HCT116 (cell line): ENCODE results near the gene U2AF1L4. TPM values are rescaled to one million over a fixed set of nuclear protein-coding genes. Genes with fewer than 3 reads are reported as not detected.

Experiments used
- ATAC-seq: fragments of 200-7000 bp; cut with Tn5 transposase; 2 replicates; pipeline ENCODE4 v1.9.1; 2020; ENCODE audit warnings: mild to moderate bottlenecking, moderate library complexity
- BruUV-seq: library from RNA; stranded (reverse); fragments of 400-500 nt; replicated peaks from 2 replicates; lab custom pipeline; 2021; lab: Mats Ljungman, UMichigan
- CTCF ChIA-PET: fragments of 300-600 bp; sonication (Branson Sonifier 250); formaldehyde crosslinking; loops from one replicate; lab custom pipeline; 2021; ENCODE audit warnings: antibody characterized with exemption; lab: Charles Lee
- POLR2A ChIA-PET: fragments of 300-600, 350-600 bp; sonication (Branson Sonifier 250); formaldehyde crosslinking; loops from one replicate; lab custom pipeline; 2021; ENCODE audit warnings: antibody characterized with exemption; lab: Charles Lee
- RAD21 ChIA-PET, 2 experiments: fragments of 300-600 bp; sonication (Branson Sonifier 250); formaldehyde crosslinking; loops; one replicate each; lab custom pipeline; 2023; ENCODE audit warnings: low total read pairs in 2 of 2; ENCODE audit not compliant: uncharacterized antibody in 2 of 2, unreplicated experiment in 2 of 2, low non-redundant PET in 1 of 2; lab: Charles Lee
- DNase-seq: peaks from one replicate; pipeline ENCODE4 v3.0.0-alpha.2; 2010; ENCODE audit warnings: low read depth, low spot score
- H2AFZ ChIP-seq: fragments of 200-600 bp; shearing (Covaris generic), sonication (generic); 2 replicates; pipeline ENCODE4 v1.6.1; 2017; ENCODE audit warnings: low read depth, mixed run types, mixed read lengths, antibody characterized with exemption, low read length; ENCODE audit not compliant: poor library complexity, severe bottlenecking
- H3K27ac ChIP-seq: 2 replicates; pipeline ENCODE4 v1.5.1; 2012; ENCODE audit warnings: low read depth, low read length
- H3K27me3 ChIP-seq: fragments of 200-600 bp; sonication (generic); 2 replicates; pipeline ENCODE4 v1.6.1; 2016; ENCODE audit warnings: mixed run types, low read length, mixed read lengths; ENCODE audit not compliant: insufficient read depth
- H3K36me3 ChIP-seq, 2 experiments: fragments of 200-500 bp in 1 of 2; fragments of 200-600 bp in 1 of 2; sonication (Bioruptor generic) in 1 of 2; sonication (generic) in 1 of 2; 2 replicates each; pipeline versions ENCODE4 v1.5.1 to v1.6.1; 2014 to 2016; ENCODE audit warnings: low read length in 2 of 2, inconsistent platforms in 1 of 2, mixed read lengths in 1 of 2, mixed run types in 1 of 2; ENCODE audit not compliant: insufficient read depth in 2 of 2, control insufficient read depth in 1 of 2
- H3K4me1 ChIP-seq, 2 experiments: fragments of 200-600 bp in 1 of 2; sonication (generic) in 1 of 2; 2 replicates each; pipeline versions ENCODE4 v1.5.1 to v1.6.1; 2012 to 2017; ENCODE audit warnings: low read length in 2 of 2, inconsistent platforms in 1 of 2, mild to moderate bottlenecking in 1 of 2, mixed read lengths in 1 of 2, mixed run types in 1 of 2, moderate library complexity in 1 of 2; ENCODE audit not compliant: insufficient read depth in 2 of 2, control insufficient read depth in 1 of 2
- H3K4me2 ChIP-seq: fragments of 200-600 bp; sonication (generic); 2 replicates; pipeline ENCODE4 v1.6.1; 2017; ENCODE audit warnings: mixed run types, low read length, mixed read lengths
- H3K4me3 ChIP-seq, 2 experiments: fragments of 200-600 bp in 1 of 2; sonication (generic) in 1 of 2; replicated peaks in 1 of 2; 2 replicates each; pipeline ENCODE4 v1.5.1; 2011 to 2016; ENCODE audit warnings: low read length in 2 of 2, control low read depth in 1 of 2, low read depth in 1 of 2, mild to moderate bottlenecking in 1 of 2, mixed read lengths in 1 of 2, mixed run types in 1 of 2
- H3K79me2 ChIP-seq: fragments of 200-600 bp; sonication (generic); 2 replicates; pipeline ENCODE4 v1.6.1; 2017; ENCODE audit warnings: mild to moderate bottlenecking, mixed run types, low read length, moderate library complexity, mixed read lengths; ENCODE audit not compliant: insufficient read depth
- H3K9ac ChIP-seq: fragments of 200-600 bp; sonication (generic); 2 replicates; pipeline ENCODE4 v1.6.1; 2016; ENCODE audit warnings: low read length, mixed read lengths
- H3K9me2 ChIP-seq: fragments of 200-600 bp; sonication (generic), shearing (Covaris generic); 2 replicates; pipeline ENCODE4 v1.6.1; 2017; ENCODE audit warnings: mixed run types, mild to moderate bottlenecking, moderate library complexity; ENCODE audit not compliant: insufficient read depth
- H3K9me3 ChIP-seq, 2 experiments: fragments of 200-500 bp in 1 of 2; fragments of 200-600 bp in 1 of 2; sonication (Bioruptor generic) in 1 of 2; sonication (generic) in 1 of 2; 2 replicates each; pipeline ENCODE4 v1.6.1; 2014 to 2017; ENCODE audit warnings: low read length in 2 of 2, mixed read lengths in 2 of 2, inconsistent platforms in 1 of 2, low read depth in 1 of 2, mild to moderate bottlenecking in 1 of 2, mixed run types in 1 of 2, moderate library complexity in 1 of 2; ENCODE audit not compliant: control insufficient read depth in 1 of 2, insufficient read depth in 1 of 2
- H4K20me1 ChIP-seq: fragments of 200-600 bp; sonication (generic), shearing (Covaris generic); 2 replicates; pipeline ENCODE4 v1.6.1; 2017; ENCODE audit warnings: mixed run types, mild to moderate bottlenecking, moderate library complexity; ENCODE audit not compliant: insufficient read depth
- ATF3 ChIP-seq: IDR thresholded peaks from 2 replicates; pipeline ENCODE4 v1.6.1; 2012
- CBX3 ChIP-seq: IDR thresholded peaks from 2 replicates; pipeline ENCODE4 v1.6.1; 2012; ENCODE audit warnings: low read depth
- EGR1 ChIP-seq: IDR thresholded peaks from 2 replicates; pipeline ENCODE4 v1.6.1; 2012; ENCODE audit warnings: low read depth
- ELF1 ChIP-seq: IDR thresholded peaks from 2 replicates; pipeline ENCODE4 v1.6.1; 2012; ENCODE audit warnings: low read depth, borderline replicate concordance
- EZH2 ChIP-seq: fragments of 200-600 bp; sonication (generic); IDR thresholded peaks from 2 replicates; pipeline ENCODE4 v1.6.1; 2017; ENCODE audit warnings: antibody characterized with exemption, mixed run types
- EZH2phosphoT487 ChIP-seq: fragments of 200-600 bp; IDR thresholded peaks from 2 replicates; pipeline ENCODE4 v1.6.1; 2018; ENCODE audit warnings: antibody characterized with exemption, borderline replicate concordance
- FOSL1 ChIP-seq: IDR thresholded peaks from 2 replicates; pipeline ENCODE4 v1.6.1; 2012; ENCODE audit warnings: low read depth
- JUND ChIP-seq: IDR thresholded peaks from 2 replicates; pipeline ENCODE4 v1.6.1; 2012
- MAX ChIP-seq: IDR thresholded peaks from 2 replicates; pipeline ENCODE4 v1.6.1; 2012
- SIN3A ChIP-seq: IDR thresholded peaks from 2 replicates; pipeline ENCODE4 v1.6.1; 2012; ENCODE audit warnings: low read depth
- TCF7L2 ChIP-seq: IDR thresholded peaks from 2 replicates; pipeline ENCODE4 v1.7.0; 2011; ENCODE audit warnings: borderline replicate concordance, inconsistent platforms; ENCODE audit not compliant: insufficient read depth, insufficient read length; ENCODE audit errors: extremely low read depth
- YY1 ChIP-seq: IDR thresholded peaks from 2 replicates; pipeline ENCODE4 v1.6.1; 2011; ENCODE audit warnings: low read length, low read depth, moderate library complexity, mild to moderate bottlenecking; ENCODE audit not compliant: insufficient replicate concordance; ENCODE audit errors: extremely low read depth
- ZFX ChIP-seq: fragments of 450-650 bp; IDR thresholded peaks from 2 replicates; pipeline ENCODE4 v1.6.1; 2017
- ZNF274 ChIP-seq: fragments of 200-500 bp; sonication (Bioruptor generic); IDR thresholded peaks from 2 replicates; pipeline ENCODE4 v1.6.1; 2014; ENCODE audit warnings: mild to moderate bottlenecking, low read depth, low read length, inconsistent platforms
- intact Hi-C: fragments of 100-400 bp; cut with micrococcal nuclease; formaldehyde crosslinking; loops from 2 replicates; pipeline ENCODE4 v1.10.0; 2022
- total RNA-seq: library from RNA; stranded (reverse); gene quantifications from one replicate; pipeline ENCODE4 v1.2.1, GENCODE V29; 2021; ENCODE audit not compliant: unreplicated experiment
- TF ChIP-seq, protein P1 (sequence below), 3 experiments: fragments of 200-600 bp in 1 of 3; sonication (generic) in 1 of 3; IDR thresholded peaks in 2 of 3; conservative IDR thresholded peaks in 1 of 3; 2 replicates each; pipeline ENCODE4 v1.5.1; 2012 to 2017; ENCODE audit warnings: low read depth in 2 of 3, low read length in 2 of 3, antibody characterized with exemption in 1 of 3, borderline replicate concordance in 1 of 3, control low read depth in 1 of 3, mild to moderate bottlenecking in 1 of 3, mixed read lengths in 1 of 3, mixed run types in 1 of 3, moderate library complexity in 1 of 3; ENCODE audit not compliant: insufficient read depth in 1 of 3
- TF ChIP-seq, protein P2 (sequence below): IDR thresholded peaks from 2 replicates; pipeline ENCODE4 v1.6.1; 2011; ENCODE audit warnings: mild to moderate bottlenecking, low read length, moderate library complexity; ENCODE audit not compliant: insufficient replicate concordance; ENCODE audit errors: extremely low read depth

The U2AF1L4 gene
- total RNA-seq, 1 experiment from 2014 or later: 15.6 TPM

DNA sequence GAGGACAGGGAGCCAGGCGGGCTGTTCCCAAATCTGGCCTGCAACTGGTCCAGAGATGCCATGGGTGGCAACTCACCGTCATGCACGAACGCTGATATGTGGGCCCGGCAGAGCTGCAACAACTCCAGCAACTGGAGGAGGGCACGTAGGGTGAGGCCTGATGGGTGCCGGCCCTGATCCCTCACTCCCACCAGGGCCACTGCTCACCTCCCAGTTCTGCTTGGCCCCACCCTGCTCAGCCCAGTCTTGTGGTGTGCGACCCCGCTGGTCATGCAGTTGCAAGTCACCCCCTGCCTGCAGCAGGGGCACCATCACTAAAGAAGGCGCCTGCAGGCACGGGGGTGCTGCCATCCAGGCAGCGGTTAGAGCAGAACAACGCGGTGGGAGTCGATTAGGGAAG lies 47.1 kb upstream of the U2AF1L4 start:
- Histone ChIP-seq H2AFZ (no peak overlapping the region), H3K9ac (no peak overlapping the region), H3K79me2 (no peaks in the 10 kb centered on the region), H3K4me2 (no peak overlapping the region), H3K27me3 (no peaks in the 10 kb centered on the region), H3K9me2 (no peaks in the 10 kb centered on the region), H4K20me1 (no peaks in the 10 kb centered on the region), H3K4me3 (no peak overlapping the region), H3K27ac (no peak overlapping the region), H3K36me3 (no peaks in the 10 kb centered on the region), H3K9me3 (no peaks in the 10 kb centered on the region), H3K4me1 (peaks cover 0 to 5% of the 10 kb centered on the region in 2 experiments; a peak in 2 of 4 replicates)
- TF ChIP-seq ZNF274 (no peak), FOSL1 (no peak), JUND (no peak), EGR1 (no peak), ATF3 (no peak), EZH2phosphoT487 (no peak), EZH2 (no peak), ELF1 (no peak)
- TF ChIP-seq, protein P1, sequence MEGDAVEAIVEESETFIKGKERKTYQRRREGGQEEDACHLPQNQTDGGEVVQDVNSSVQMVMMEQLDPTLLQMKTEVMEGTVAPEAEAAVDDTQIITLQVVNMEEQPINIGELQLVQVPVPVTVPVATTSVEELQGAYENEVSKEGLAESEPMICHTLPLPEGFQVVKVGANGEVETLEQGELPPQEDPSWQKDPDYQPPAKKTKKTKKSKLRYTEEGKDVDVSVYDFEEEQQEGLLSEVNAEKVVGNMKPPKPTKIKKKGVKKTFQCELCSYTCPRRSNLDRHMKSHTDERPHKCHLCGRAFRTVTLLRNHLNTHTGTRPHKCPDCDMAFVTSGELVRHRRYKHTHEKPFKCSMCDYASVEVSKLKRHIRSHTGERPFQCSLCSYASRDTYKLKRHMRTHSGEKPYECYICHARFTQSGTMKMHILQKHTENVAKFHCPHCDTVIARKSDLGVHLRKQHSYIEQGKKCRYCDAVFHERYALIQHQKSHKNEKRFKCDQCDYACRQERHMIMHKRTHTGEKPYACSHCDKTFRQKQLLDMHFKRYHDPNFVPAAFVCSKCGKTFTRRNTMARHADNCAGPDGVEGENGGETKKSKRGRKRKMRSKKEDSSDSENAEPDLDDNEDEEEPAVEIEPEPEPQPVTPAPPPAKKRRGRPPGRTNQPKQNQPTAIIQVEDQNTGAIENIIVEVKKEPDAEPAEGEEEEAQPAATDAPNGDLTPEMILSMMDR (IDR thresholded peaks at IDR 0.05 in 2 of 3, conservative IDR thresholded peaks at IDR 0.05 in 1 of 3; ENCODE audit: borderline replicate concordance in 1 of 3, insufficient read depth in 1 of 3, low read depth in 2 of 3, low read length in 2 of 3): no peak
- ChIA-PET CTCF (no interaction called here), RAD21 (no interaction called here), POLR2A (no interaction called here)
- BruUV-seq: no TSS peak
- intact Hi-C loops: no loop called here
- ATAC-seq (no peak), DNase-seq (no peak)

DNA sequence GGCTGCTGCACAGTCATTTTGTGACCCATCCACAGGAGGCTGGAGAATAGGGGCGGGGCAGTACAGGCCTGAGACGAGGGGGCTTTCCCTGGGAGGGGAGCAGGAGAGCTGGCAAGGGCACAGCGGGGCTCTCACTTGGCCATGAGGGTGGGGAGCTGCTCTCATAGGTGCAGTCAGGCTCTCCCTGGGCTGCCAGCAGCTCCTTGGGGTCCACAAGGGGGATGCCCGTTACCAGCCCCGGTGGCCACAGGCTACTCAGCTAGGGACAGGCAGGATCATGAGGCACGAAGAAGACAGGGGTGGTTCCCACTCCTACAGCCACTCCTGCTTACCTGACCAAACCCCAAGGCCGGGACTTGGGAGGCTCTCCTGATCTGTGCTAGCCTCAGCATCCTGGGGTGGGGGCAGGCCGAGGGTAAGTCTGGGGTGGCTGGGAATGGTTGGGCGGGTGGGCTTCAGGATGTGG lies 46.6 kb upstream of the U2AF1L4 start:
- no peaks in the 10 kb centered on the region for H3K36me3 ChIP-seq
- no peaks in the 10 kb centered on the region for H3K9me2 ChIP-seq
- H3K27me3 ChIP-seq: no peaks in the 10 kb centered on the region
- no peak overlapping the region for H3K4me3 ChIP-seq
- no peak for DNase-seq
- H3K4me1 ChIP-seq: peaks cover 0 to 5% of the 10 kb centered on the region in 2 experiments; a peak in 2 of 4 replicates
- H3K27ac ChIP-seq: no peak overlapping the region
- no peak overlapping the region for H2AFZ ChIP-seq
- RAD21 ChIA-PET: no interaction called here
- intact Hi-C loops: no loop called here
- no peak overlapping the region for H3K4me2 ChIP-seq
- no peaks in the 10 kb centered on the region for H4K20me1 ChIP-seq
- no peak overlapping the region for H3K9ac ChIP-seq
- POLR2A ChIA-PET: no interaction called here
- BruUV-seq: no TSS peak
- ATAC-seq: no peak
- TF ChIP-seq SIN3A: no peak
- no peak for TF ChIP-seq MAX
- TF ChIP-seq ZNF274: no peak
- no peak for TF ChIP-seq EZH2phosphoT487
- no peak for TF ChIP-seq TCF7L2
- TF ChIP-seq YY1: no peak
- TF ChIP-seq EGR1: no peak
- TF ChIP-seq, protein P2, sequence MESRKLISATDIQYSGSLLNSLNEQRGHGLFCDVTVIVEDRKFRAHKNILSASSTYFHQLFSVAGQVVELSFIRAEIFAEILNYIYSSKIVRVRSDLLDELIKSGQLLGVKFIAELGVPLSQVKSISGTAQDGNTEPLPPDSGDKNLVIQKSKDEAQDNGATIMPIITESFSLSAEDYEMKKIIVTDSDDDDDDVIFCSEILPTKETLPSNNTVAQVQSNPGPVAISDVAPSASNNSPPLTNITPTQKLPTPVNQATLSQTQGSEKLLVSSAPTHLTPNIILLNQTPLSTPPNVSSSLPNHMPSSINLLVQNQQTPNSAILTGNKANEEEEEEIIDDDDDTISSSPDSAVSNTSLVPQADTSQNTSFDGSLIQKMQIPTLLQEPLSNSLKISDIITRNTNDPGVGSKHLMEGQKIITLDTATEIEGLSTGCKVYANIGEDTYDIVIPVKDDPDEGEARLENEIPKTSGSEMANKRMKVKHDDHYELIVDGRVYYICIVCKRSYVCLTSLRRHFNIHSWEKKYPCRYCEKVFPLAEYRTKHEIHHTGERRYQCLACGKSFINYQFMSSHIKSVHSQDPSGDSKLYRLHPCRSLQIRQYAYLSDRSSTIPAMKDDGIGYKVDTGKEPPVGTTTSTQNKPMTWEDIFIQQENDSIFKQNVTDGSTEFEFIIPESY: no peak
- TF ChIP-seq CBX3: no peak
- TF ChIP-seq ZFX: no peak
- TF ChIP-seq JUND: no peak
- no peak for TF ChIP-seq EZH2
- H3K79me2 ChIP-seq: no peaks in the 10 kb centered on the region
- CTCF ChIA-PET: no interaction called here
- no peaks in the 10 kb centered on the region for H3K9me3 ChIP-seq
